ENCODE data around the gene POFUT2. TPM values are rescaled to one million over a fixed set of nuclear protein-coding genes. Genes with fewer than 3 reads are reported as not detected.

POFUT2 gene
- total and polyA plus RNA-seq, 7 donors, result 2.5 to 31.3 (median 18.9) TPM

DNA sequence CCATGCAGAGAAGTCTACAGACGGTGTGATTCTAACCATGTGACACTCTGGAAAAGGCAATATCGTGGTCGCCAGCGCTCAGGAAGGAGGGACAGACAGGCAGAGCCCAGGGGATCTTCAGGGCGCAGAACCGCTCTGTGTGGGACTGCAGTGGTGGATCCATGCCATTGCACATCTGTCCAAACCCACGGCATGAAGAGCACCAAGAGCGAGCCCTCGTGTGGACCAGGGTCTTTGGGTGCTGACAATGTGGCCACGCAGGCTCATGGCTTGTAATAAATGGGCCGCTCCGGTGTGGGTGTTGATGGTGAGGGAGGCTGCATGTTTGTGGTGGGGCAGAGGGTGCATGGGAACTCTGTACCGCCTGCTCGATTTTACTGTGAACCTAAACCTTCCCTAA lies 25.3 kb upstream of the POFUT2 start:
- 90 to 93% methylated on average over 14 of the region's 14 CpGs for WGBS, 2 donors
- H3K4me3 ChIP-seq, result no peak overlapping the region
- no peaks in the 10 kb centered on the region for H3K9me3 ChIP-seq
- H3K36me3 ChIP-seq, result no peaks in the 10 kb centered on the region
- H3K27ac ChIP-seq, result no peak overlapping the region
- peaks cover 0 to 35% (median 28%) of the 10 kb centered on the region in 4 donors for H3K4me1 ChIP-seq
- peak; percentile 55 for DNase-seq
- intact Hi-C loops (cut with DNase I), result no loop called here
- TF ChIP-seq EP300 (IDR thresholded peaks at IDR 0.05), result no peak
- TF ChIP-seq, protein P1, sequence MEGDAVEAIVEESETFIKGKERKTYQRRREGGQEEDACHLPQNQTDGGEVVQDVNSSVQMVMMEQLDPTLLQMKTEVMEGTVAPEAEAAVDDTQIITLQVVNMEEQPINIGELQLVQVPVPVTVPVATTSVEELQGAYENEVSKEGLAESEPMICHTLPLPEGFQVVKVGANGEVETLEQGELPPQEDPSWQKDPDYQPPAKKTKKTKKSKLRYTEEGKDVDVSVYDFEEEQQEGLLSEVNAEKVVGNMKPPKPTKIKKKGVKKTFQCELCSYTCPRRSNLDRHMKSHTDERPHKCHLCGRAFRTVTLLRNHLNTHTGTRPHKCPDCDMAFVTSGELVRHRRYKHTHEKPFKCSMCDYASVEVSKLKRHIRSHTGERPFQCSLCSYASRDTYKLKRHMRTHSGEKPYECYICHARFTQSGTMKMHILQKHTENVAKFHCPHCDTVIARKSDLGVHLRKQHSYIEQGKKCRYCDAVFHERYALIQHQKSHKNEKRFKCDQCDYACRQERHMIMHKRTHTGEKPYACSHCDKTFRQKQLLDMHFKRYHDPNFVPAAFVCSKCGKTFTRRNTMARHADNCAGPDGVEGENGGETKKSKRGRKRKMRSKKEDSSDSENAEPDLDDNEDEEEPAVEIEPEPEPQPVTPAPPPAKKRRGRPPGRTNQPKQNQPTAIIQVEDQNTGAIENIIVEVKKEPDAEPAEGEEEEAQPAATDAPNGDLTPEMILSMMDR (IDR thresholded peaks at IDR 0.05), result no peak
- TF ChIP-seq POLR2A (IDR thresholded peaks at IDR 0.05), result no peak
- no peak for TF ChIP-seq POLR2AphosphoS5 (IDR thresholded peaks at IDR 0.05)
- no peaks in the 10 kb centered on the region for H3K27me3 ChIP-seq

DNA sequence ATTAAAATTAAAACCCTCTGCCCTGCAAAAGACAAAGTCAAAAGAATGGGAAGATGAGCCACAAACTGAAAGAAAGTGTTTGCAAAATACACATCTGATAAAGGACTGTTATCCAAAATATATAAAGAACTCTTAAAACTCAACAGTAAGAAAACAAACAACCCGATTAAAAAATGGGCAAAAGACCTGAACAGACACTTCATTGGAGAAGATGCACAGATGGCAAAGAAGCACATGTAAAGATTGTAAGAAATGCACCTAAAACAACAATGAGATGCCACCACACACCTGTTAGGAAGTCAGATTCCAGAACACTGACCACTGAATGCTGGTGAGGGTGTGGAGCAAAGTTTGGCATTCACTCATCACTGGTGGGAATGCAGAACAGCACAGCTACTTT lies 24.6 kb upstream of the POFUT2 start:
- Histone ChIP-seq H3K27me3 (no peaks in the 10 kb centered on the region), H3K4me1 (peaks cover 0 to 35% (median 28%) of the 10 kb centered on the region in 4 donors), H3K36me3 (no peaks in the 10 kb centered on the region), H3K9me3 (no peaks in the 10 kb centered on the region), H3K4me3 (no peak overlapping the region), H3K27ac (no peak overlapping the region)
- DNase-seq, result no peak
- WGBS, 2 donors, result 89 to 92% methylated on average over 1 of the region's 1 CpG
- intact Hi-C loops (cut with DNase I), result no loop called here
- no peak for TF ChIP-seq POLR2AphosphoS5 (IDR thresholded peaks at IDR 0.05)
- TF ChIP-seq POLR2A (IDR thresholded peaks at IDR 0.05), result no peak
- TF ChIP-seq EP300 (IDR thresholded peaks at IDR 0.05), result no peak
- TF ChIP-seq, protein P1 (IDR thresholded peaks at IDR 0.05), result no peak

DNA sequence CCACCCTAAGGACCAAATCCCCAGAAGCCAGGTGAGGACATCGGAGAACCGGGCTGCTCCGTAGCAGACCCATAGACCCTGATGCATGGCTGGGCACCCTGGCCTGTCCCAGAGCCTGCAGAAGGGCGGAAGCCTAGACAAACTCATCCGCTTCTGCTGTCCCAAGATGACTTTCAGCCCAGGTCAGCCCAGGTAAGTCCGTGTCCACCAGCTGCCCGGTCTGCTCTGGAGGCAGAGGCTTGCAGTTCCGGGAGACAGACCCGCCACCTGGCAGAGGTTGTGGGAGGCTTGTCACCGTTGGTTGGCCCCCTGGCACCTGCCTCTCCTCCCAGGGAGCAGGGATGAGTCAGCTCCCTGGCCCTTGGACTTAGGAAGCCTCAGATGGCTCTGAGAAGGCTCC lies 22.8 kb upstream of the POFUT2 start:
- no peak for TF ChIP-seq EP300 (IDR thresholded peaks at IDR 0.05)
- no peak for TF ChIP-seq POLR2AphosphoS5 (IDR thresholded peaks at IDR 0.05)
- no peak for TF ChIP-seq POLR2A (IDR thresholded peaks at IDR 0.05)
- TF ChIP-seq, protein P1 (IDR thresholded peaks at IDR 0.05), result no peak
- H3K27ac ChIP-seq, result no peak overlapping the region
- no peaks in the 10 kb centered on the region for H3K36me3 ChIP-seq
- H3K27me3 ChIP-seq, result no peaks in the 10 kb centered on the region
- peak; percentile 63 for DNase-seq
- H3K9me3 ChIP-seq, result no peaks in the 10 kb centered on the region
- H3K4me1 ChIP-seq, result peaks cover 0 to 44% (median 32%) of the 10 kb centered on the region in 4 donors
- H3K4me3 ChIP-seq, result no peak overlapping the region
- intact Hi-C loops (cut with DNase I), result no loop called here
- 83 to 91% methylated on average over 10 of the region's 10 CpGs for WGBS, 2 donors

DNA sequence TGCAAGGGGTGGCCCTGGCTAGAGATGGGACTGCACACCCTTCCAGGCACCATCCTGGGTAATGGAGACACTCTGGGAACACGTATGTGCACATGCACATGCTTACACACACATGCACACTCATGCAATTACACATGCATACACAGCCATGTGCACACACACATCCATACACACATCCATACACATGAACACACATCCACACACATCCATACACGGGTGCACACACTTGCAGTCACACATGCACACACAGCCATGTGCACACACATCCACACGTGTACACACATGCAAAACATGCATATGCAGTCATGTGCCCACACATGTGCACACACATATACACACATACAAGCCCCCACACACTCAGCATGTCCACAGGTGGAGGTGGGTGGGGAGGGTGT lies 22.3 kb upstream of the POFUT2 start:
- Histone ChIP-seq H3K27ac (peak overlapping the region in 3 of 4 donors; percentile 72 to 79 (median 77)), H3K36me3 (no peaks in the 10 kb centered on the region), H3K4me3 (no peak overlapping the region), H3K27me3 (no peaks in the 10 kb centered on the region), H3K4me1 (peaks cover 0 to 44% (median 32%) of the 10 kb centered on the region in 4 donors), H3K9me3 (no peaks in the 10 kb centered on the region)
- TF ChIP-seq, protein P1 (IDR thresholded peaks at IDR 0.05), result no peak
- TF ChIP-seq EP300 (IDR thresholded peaks at IDR 0.05), result no peak
- TF ChIP-seq POLR2AphosphoS5 (IDR thresholded peaks at IDR 0.05), result no peak
- TF ChIP-seq POLR2A (IDR thresholded peaks at IDR 0.05), result no peak
- no peak for DNase-seq
- intact Hi-C loops (cut with DNase I), result loop anchor here (2.0 kb wide), 1 partner anchor 19 kb away; no protein-coding TSS in a partner anchor
- WGBS, 2 donors, result 82 to 85% methylated on average over 3 of the region's 3 CpGs

All from sigmoid colon (tissue), 7 donors.